Colonic mucosa (tissue), 4 donors: ENCODE results near the gene MEPE. TPM values are rescaled to one million over a fixed set of nuclear protein-coding genes. Genes with fewer than 3 reads are reported as not detected.

ENCODE experiments used
- DNase-seq: peaks from one replicate; pipeline ENCODE4 v3.0.0-alpha.2; 2020
- H3K27ac ChIP-seq: fragments of 200-600 bp; one replicate; pipeline ENCODE4 v1.8.0; 2021
- H3K27me3 ChIP-seq: fragments of 200-600 bp; one replicate; pipeline ENCODE4 v1.8.0; 2021
- H3K36me3 ChIP-seq: fragments of 200-600 bp; one replicate; pipeline ENCODE4 v1.8.0; 2021
- H3K4me1 ChIP-seq: fragments of 200-600 bp; one replicate; pipeline ENCODE4 v1.8.0; 2021; ENCODE audit warnings: mild to moderate bottlenecking
- H3K4me3 ChIP-seq: fragments of 200-600 bp; one replicate; pipeline ENCODE4 v1.8.0; 2021
- H3K9ac ChIP-seq, 2 donors: one replicate each; pipeline ENCODE4 v1.7.0; 2013; ENCODE audit warnings: control low read depth in 2 of 2, low read depth in 2 of 2, low read length in 2 of 2
- H3K9me3 ChIP-seq: fragments of 200-600 bp; one replicate; pipeline ENCODE4 v1.8.0; 2021
- intact Hi-C: fragments of 100-400 bp; cut with DNase I; formaldehyde crosslinking; loops from one replicate; pipeline ENCODE4 v1.14.1; 2022
- total RNA-seq, 2 donors: library from RNA; stranded (reverse); fragmentation: NEBNext Ultra II Directional in 1 of 2; extraction: Animal tissue kit (Norgen Biotek cat#: 25700) in 1 of 2; gene quantifications; one replicate each; pipeline ENCODE4 v1.2.1, GENCODE V29; 2021
- TF ChIP-seq, protein P1 (sequence below): fragments of 200-600 bp; IDR thresholded peaks from one replicate; pipeline ENCODE4 v1.8.0; 2022; ENCODE audit warnings: antibody characterized with exemption, mild to moderate bottlenecking
- donor health status: healthy.
- donor health status: DM: no; HTN: no; CAD: no.
- donor health status: DM: no; HTN: no; CAD: no.

MEPE gene
- total RNA-seq, 2 donors from 2014 or later = not detected

DNA sequence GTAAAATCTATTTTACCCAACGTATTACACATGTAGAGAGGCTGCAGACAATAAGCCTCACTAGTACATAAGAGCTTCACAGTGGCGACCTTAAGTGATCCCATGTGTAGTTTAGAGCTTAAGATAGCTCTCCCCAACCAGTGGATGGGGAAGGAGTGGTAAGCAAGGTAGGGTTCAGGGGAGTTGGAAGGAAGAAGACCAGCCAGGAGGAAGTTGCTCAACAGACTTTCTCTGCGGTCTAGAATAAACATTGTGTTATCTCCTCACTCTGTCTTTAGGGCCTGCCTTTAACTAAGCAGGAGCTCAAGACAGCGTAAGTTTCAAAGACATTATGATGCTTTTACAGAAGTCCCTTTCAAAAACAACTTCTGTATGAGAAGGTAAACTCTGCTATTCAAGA, 16.8 kb downstream of the MEPE start:
- Histone ChIP-seq H3K9me3 (no peaks in the 10 kb centered on the region), H3K4me1 (no peaks in the 10 kb centered on the region), H3K27ac (no peak overlapping the region), H3K27me3 (no peaks in the 10 kb centered on the region), H3K9ac (no peak overlapping the region), H3K36me3 (no peaks in the 10 kb centered on the region), H3K4me3 (no peak overlapping the region)
- TF ChIP-seq, protein P1, sequence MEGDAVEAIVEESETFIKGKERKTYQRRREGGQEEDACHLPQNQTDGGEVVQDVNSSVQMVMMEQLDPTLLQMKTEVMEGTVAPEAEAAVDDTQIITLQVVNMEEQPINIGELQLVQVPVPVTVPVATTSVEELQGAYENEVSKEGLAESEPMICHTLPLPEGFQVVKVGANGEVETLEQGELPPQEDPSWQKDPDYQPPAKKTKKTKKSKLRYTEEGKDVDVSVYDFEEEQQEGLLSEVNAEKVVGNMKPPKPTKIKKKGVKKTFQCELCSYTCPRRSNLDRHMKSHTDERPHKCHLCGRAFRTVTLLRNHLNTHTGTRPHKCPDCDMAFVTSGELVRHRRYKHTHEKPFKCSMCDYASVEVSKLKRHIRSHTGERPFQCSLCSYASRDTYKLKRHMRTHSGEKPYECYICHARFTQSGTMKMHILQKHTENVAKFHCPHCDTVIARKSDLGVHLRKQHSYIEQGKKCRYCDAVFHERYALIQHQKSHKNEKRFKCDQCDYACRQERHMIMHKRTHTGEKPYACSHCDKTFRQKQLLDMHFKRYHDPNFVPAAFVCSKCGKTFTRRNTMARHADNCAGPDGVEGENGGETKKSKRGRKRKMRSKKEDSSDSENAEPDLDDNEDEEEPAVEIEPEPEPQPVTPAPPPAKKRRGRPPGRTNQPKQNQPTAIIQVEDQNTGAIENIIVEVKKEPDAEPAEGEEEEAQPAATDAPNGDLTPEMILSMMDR = no peak
- intact Hi-C loops = loop anchor here (5.0 to 10.0 kb wide), 3 partner anchors 167 to 475 kb away; no protein-coding TSS in a partner anchor
- DNase-seq = no peak

DNA sequence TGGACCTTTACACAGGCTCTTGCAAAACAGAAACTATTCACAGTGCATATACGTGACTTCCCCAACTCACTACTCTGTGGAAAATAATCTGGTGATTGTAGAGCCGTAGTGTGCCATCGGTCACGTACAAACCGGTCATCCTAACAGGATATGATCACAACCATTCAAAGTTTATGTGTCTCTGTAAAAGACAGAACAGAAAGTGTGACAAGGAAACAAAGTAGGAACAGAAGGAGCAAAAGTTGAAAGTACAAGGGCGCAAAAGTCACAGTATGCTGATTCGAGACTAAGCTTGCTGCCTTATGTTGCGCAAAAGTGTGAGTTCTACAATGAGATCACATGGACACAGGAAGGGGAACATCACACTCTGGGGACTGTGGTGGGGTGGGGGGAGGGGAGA, 18.6 kb downstream of the MEPE start:
- TF ChIP-seq, protein P1 = no peak
- no peak overlapping the region for H3K27ac ChIP-seq
- DNase-seq = no peak

DNA sequence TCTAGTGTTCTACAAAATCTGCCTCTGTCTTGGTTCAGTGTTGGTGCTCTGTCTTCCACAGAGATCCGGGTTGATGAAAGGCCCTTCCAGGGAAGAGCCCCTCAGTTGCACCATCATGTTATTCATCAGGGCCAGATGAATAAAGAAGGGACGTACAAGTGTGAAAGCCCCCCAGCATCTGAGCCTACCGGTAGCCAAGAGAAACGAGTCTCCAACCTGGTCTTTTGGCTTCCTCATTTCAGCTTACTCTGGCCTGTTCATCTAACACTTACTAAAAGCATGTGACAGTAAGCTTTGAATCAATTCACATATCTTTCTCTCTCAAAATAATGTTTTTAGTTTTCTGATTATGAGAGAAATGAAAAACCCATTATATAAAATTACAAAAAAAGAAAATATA, 19.2 kb downstream of the MEPE start:
- Histone ChIP-seq H3K9ac (no peak overlapping the region), H3K27ac (no peak overlapping the region), H3K4me3 (no peak overlapping the region), H3K4me1 (no peaks in the 10 kb centered on the region), H3K36me3 (no peaks in the 10 kb centered on the region), H3K27me3 (no peaks in the 10 kb centered on the region), H3K9me3 (no peaks in the 10 kb centered on the region)
- intact Hi-C loops = loop anchor here (10.0 kb wide), 1 partner anchor 363 kb away; no protein-coding TSS in a partner anchor
- TF ChIP-seq, protein P1 = no peak
- DNase-seq = no peak

More for the DNA sequence above, 18.6 kb downstream of the MEPE start:
- no peaks in the 10 kb centered on the region for H3K27me3 ChIP-seq
- no peaks in the 10 kb centered on the region for H3K9me3 ChIP-seq
- no peak overlapping the region for H3K9ac ChIP-seq
- no peaks in the 10 kb centered on the region for H3K4me1 ChIP-seq
- H3K4me3 ChIP-seq = no peak overlapping the region
- intact Hi-C loops = loop anchor here (10.0 kb wide), 1 partner anchor 363 kb away; no protein-coding TSS in a partner anchor
- no peaks in the 10 kb centered on the region for H3K36me3 ChIP-seq

DNA sequence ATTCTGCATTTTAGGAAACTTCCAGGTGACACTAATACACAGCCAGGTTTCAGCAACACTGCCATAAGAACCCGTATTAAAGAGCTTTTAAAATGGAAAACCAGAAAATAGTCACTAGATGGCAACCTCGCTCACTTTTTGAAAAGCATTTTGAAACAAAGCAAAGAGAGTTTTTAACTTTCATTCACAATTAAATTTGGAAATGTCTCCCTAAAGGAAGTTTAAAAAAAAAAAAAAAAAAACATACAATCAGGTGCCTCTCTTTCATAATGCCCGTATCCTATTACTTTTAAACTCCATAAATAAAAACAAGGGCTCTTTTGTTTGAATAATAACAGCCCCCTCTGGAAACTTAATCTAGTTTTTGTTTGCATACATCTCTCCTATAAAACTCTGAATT, 20.3 kb downstream of the MEPE start:
- no peaks in the 10 kb centered on the region for H3K36me3 ChIP-seq
- no peak overlapping the region for H3K4me3 ChIP-seq
- H3K27me3 ChIP-seq = no peaks in the 10 kb centered on the region
- H3K9me3 ChIP-seq = no peaks in the 10 kb centered on the region
- H3K4me1 ChIP-seq = no peaks in the 10 kb centered on the region
- TF ChIP-seq, protein P1 = peak; percentile 25
- DNase-seq = no peak
- no peak overlapping the region for H3K27ac ChIP-seq
- no peak overlapping the region for H3K9ac ChIP-seq
- intact Hi-C loops = loop anchor here (10.0 kb wide), 1 partner anchor 362 kb away; no protein-coding TSS in a partner anchor

DNA sequence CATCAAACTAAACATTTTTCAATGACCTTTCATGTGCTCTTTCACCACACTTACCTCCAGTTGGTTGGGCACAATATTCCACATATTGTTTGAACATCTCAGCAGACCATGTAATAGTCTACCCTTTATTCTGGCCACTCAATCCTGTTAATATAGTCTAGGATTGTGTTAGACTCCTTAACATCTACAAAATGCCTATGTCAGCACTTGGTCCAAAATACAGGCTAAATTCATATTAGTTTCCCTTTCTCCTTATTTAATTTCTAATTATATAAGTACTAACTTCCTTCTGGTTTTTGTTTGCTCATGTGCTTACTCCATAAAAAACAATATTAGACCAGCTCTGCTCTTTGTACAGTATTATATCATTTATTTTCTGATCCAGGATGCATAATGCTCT, 21.1 kb downstream of the MEPE start:
- Histone ChIP-seq H3K36me3 (no peaks in the 10 kb centered on the region), H3K9me3 (no peaks in the 10 kb centered on the region), H3K9ac (no peak overlapping the region), H3K27me3 (no peaks in the 10 kb centered on the region), H3K4me3 (no peak overlapping the region), H3K27ac (no peak overlapping the region), H3K4me1 (no peaks in the 10 kb centered on the region)
- no peak for DNase-seq
- intact Hi-C loops = loop anchor here (2.0 to 10.0 kb wide), 2 partner anchors 117 to 361 kb away; no protein-coding TSS in a partner anchor
- TF ChIP-seq, protein P1 = no peak
